Choroid plexus epithelial cell (primary cell): Measurements from ENCODE around the gene TBC1D22A.

Experiments used
- DNase-seq: peaks from one replicate; pipeline ENCODE4 v3.0.0-alpha.2; 2010; ENCODE audit warnings: low read depth
- H3K4me3 ChIP-seq: 2 replicates; pipeline ENCODE4 v1.5.1; 2011; ENCODE audit warnings: low read depth, mild to moderate bottlenecking, control low read depth, low read length, moderate library complexity
- CTCF ChIP-seq: conservative IDR thresholded peaks from 2 replicates; pipeline ENCODE4 v1.5.1; 2011; ENCODE audit warnings: low read depth, mild to moderate bottlenecking, control low read depth, inconsistent platforms, low read length, moderate library complexity

Gene TBC1D22A

GRCh38 chr22:46894081-46894671 lies 131.7 kb downstream of the TBC1D22A start:
- no peak for TF ChIP-seq CTCF
- no peak overlapping the region for H3K4me3 ChIP-seq
- DNase-seq: no peak

DNA sequence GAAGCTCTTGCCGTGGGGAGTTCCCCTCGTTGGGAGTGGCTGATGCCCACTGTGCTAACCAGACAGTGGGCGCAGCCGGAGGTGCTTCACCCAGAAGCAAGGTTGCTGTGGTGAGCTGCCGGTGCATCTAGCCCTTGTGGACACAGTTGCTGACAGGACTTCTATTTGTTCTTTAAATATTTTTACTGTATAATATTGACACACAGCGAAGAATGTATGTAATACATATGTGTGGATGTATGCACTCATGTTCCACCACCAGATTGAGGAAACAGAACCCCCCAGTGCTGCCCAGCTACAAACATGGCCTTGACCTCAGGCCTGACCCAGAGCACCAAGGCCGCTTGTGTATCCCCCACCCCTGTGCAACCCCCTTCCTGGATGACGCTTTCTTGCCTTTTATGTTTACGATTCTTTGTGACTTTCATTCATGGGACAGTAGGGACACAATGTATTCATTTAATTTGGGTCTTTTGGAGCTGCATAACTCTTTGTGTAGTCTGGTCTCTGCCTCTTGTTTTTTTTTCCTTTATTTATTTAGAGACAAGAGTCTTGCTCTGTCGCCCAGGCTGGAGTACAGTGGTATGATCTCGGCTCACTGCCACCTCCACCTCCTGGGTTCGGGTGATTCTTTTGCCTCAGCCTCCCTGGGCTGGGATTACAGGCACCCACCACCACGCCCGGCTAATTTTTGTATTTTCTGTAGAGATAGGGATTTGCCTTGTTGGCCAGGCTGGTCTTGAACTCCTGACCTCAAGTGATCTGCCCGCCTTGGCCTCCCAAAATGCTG lies 132.6 kb downstream of the TBC1D22A start:
- no peak for TF ChIP-seq CTCF
- no peak for DNase-seq
- no peak overlapping the region for H3K4me3 ChIP-seq

- no peak overlapping the region for H3K4me3 ChIP-seq
- no peak for TF ChIP-seq CTCF
- peak; percentile 45 for DNase-seq
Measured at GRCh38 chr22:46895753-46896152, 133.3 kb downstream of the TBC1D22A start.

GRCh38 chr22:46896166-46896565 lies 133.7 kb downstream of the TBC1D22A start:
- no peak for DNase-seq
- no peak overlapping the region for H3K4me3 ChIP-seq
- TF ChIP-seq CTCF: no peak

GRCh38 chr22:46896568-46897245 lies 134.3 kb downstream of the TBC1D22A start:
- no peak for DNase-seq
- H3K4me3 ChIP-seq: no peak overlapping the region
- no peak for TF ChIP-seq CTCF

- TF ChIP-seq CTCF: no peak
- no peak overlapping the region for H3K4me3 ChIP-seq
- no peak for DNase-seq
Measured at GRCh38 chr22:46897246-46897623, 134.8 kb downstream of the TBC1D22A start.
